HepG2 (cell line): ENCODE results near the gene SLC25A36. TPM values are rescaled to one million over a fixed set of nuclear protein-coding genes. Genes with fewer than 3 reads are reported as not detected.

Experiments
- ATF1 ChIP-seq: IDR thresholded peaks from 2 replicates; pipeline ENCODE4 v1.6.1; 2016; ENCODE audit warnings: mild to moderate bottlenecking, control low read depth
- ETV5 ChIP-seq: IDR thresholded peaks from 2 replicates; pipeline ENCODE4 v1.6.1; 2018; ENCODE audit warnings: missing biosample characterization, missing genetic modification reagents, inconsistent platforms, borderline replicate concordance
- FOXO4 ChIP-seq: sonication (generic); formaldehyde crosslinking; conservative IDR thresholded peaks from 2 replicates; pipeline ENCODE4 v1.8.1; 2023; ENCODE audit warnings: missing genetic modification reagents
- GLMP ChIP-seq: sonication (generic); formaldehyde crosslinking; IDR thresholded peaks from 2 replicates; pipeline ENCODE4 v1.9.0; 2021; ENCODE audit warnings: missing genetic modification reagents, mild to moderate bottlenecking, borderline replicate concordance
- NFKB2 ChIP-seq: sonication (generic); formaldehyde crosslinking; IDR thresholded peaks from 2 replicates; pipeline ENCODE4 v1.4.0; 2020; ENCODE audit warnings: missing genetic modification reagents, borderline replicate concordance
- PAXIP1 ChIP-seq: sonication (generic); formaldehyde crosslinking; conservative IDR thresholded peaks from 2 replicates; pipeline ENCODE4 v1.4.0; 2020; ENCODE audit warnings: mild to moderate bottlenecking, missing genetic modification reagents, moderate library complexity
- PRDM4 ChIP-seq: sonication (generic); formaldehyde crosslinking; IDR thresholded peaks from 2 replicates; pipeline ENCODE4 v1.9.0; 2021; ENCODE audit warnings: missing genetic modification reagents, borderline replicate concordance
- SAP130 ChIP-seq: IDR thresholded peaks from 2 replicates; pipeline ENCODE4 v1.6.1; 2016; ENCODE audit warnings: low read depth
- SNAPC2 ChIP-seq: sonication (generic); formaldehyde crosslinking; IDR thresholded peaks from 2 replicates; pipeline ENCODE4 v1.8.1; 2022; ENCODE audit warnings: mild to moderate bottlenecking, missing genetic modification reagents
- SUZ12 ChIP-seq: fragments of 150-350 bp; IDR thresholded peaks from 2 replicates; pipeline ENCODE4 v1.6.1; 2014; ENCODE audit warnings: low read depth, low read length
- ZBTB21 ChIP-seq: sonication (generic); formaldehyde crosslinking; IDR thresholded peaks from 2 replicates; pipeline ENCODE4 v1.4.0; 2020; ENCODE audit warnings: missing genetic modification reagents
- ZEB1 ChIP-seq: IDR thresholded peaks from 2 replicates; pipeline ENCODE4 v1.6.1; 2012; ENCODE audit warnings: mild to moderate bottlenecking, low read depth, inconsistent platforms; ENCODE audit not compliant: insufficient replicate concordance
- ZFP82 ChIP-seq: sonication (generic); formaldehyde crosslinking; IDR thresholded peaks from 2 replicates; pipeline ENCODE4 v1.5.1; 2020; ENCODE audit warnings: mild to moderate bottlenecking, missing genetic modification reagents, borderline replicate concordance
- ZNF33A ChIP-seq: sonication (generic); formaldehyde crosslinking; IDR thresholded peaks from 2 replicates; pipeline ENCODE4 v1.5.1; 2020; ENCODE audit warnings: missing genetic modification reagents, mild to moderate bottlenecking, moderate library complexity, borderline replicate concordance
- ZNF33B ChIP-seq: sonication (generic); formaldehyde crosslinking; IDR thresholded peaks from 2 replicates; pipeline ENCODE4 v1.5.1; 2020; ENCODE audit warnings: mild to moderate bottlenecking, missing genetic modification reagents
- ZNF503 ChIP-seq: sonication (generic); formaldehyde crosslinking; IDR thresholded peaks from 2 replicates; pipeline ENCODE4 v1.4.0; 2020; ENCODE audit warnings: missing genetic modification reagents
- ZNF703 ChIP-seq: sonication (generic); formaldehyde crosslinking; IDR thresholded peaks from 2 replicates; pipeline ENCODE4 v1.5.1; 2020; ENCODE audit warnings: missing genetic modification reagents, mild to moderate bottlenecking, moderate library complexity, borderline replicate concordance
- ZNF773 ChIP-seq: sonication (generic); formaldehyde crosslinking; IDR thresholded peaks from 2 replicates; pipeline ENCODE4 v1.4.0; 2020; ENCODE audit warnings: missing genetic modification reagents, borderline replicate concordance
- polyA plus RNA-seq, 8 experiments: library from polyadenylated mRNA; depleted of rRNA in 3 of 8; stranded (reverse) in 7 of 8; unstranded in 1 of 8; fragments of >200 nt; fragmentation: Illumina TruSeq in 4 of 8; extraction: Trizol in 4 of 8; gene quantifications; 2 replicates each; pipeline versions ENCODE4 v1.2.1 to v1.2.3, GENCODE V29; 2011 to 2016; ENCODE audit warnings: low read depth in 4 of 8, missing spikeins in 1 of 8, mixed read lengths in 1 of 8; ENCODE audit not compliant: insufficient read depth in 1 of 8
- total RNA-seq, 5 experiments: library from RNA; depleted of rRNA; stranded (reverse); fragments of >200 nt; fragmentation: Illumina TruSeq; extraction: Trizol; gene quantifications; 2 replicates each; pipeline ENCODE4 v1.2.3, GENCODE V29; 2016; ENCODE audit warnings: low read depth in 1 of 5

Gene SLC25A36
- total and polyA plus RNA-seq, 2 of the 13 experiments (the other 11 are each of a cell fraction or from before 2014, with no cell fraction given) = 30.6 to 85.6 TPM

GRCh38 chr3:140941434-140942220 is at the start of gene SLC25A36 (continued):
- TF ChIP-seq PAXIP1 (CRISPR knock-in tag) (peak; percentile 77), ETV5 (CRISPR knock-in tag) (peak; percentile 71), SAP130 (peak; percentile 95), ZFP82 (CRISPR knock-in tag) (no peak), ZNF503 (CRISPR knock-in tag) (peak; percentile 58; the same call in 1 of the 2 replicates), ATF1 (CRISPR knock-in tag) (peak; percentile 96), SUZ12 (no peak), ZNF773 (CRISPR knock-in tag) (no peak), ZEB1 (peak; percentile 93), FOXO4 (CRISPR knock-in tag) (peak; percentile 91; the same call in 1 of the 2 replicates), NFKB2 (CRISPR knock-in tag) (peak; percentile 99), ZBTB21 (CRISPR knock-in tag) (peak; percentile 92), SNAPC2 (CRISPR knock-in tag) (peak; percentile 38; the same call in 1 of the 2 replicates), ZNF33A (CRISPR knock-in tag) (no peak), ZNF703 (CRISPR knock-in tag) (peak; percentile 71; the same call in 1 of the 2 replicates), ZNF33B (CRISPR knock-in tag) (peak; percentile 98), GLMP (CRISPR knock-in tag) (no peak), PRDM4 (CRISPR knock-in tag) (no peak)
